Esophagus (tissue), 2 donors: ENCODE data around the gene TRPM3. TPM values are rescaled to one million over a fixed set of nuclear protein-coding genes. Genes with fewer than 3 reads are reported as not detected.

Experiments used
- H3K27ac ChIP-seq, 2 donors: one replicate each; pipeline ENCODE4 v1.5.1; 2013; ENCODE audit warnings: low read depth in 2 of 2, mild to moderate bottlenecking in 2 of 2, inconsistent platforms in 1 of 2, low read length in 1 of 2, moderate library complexity in 1 of 2
- H3K27me3 ChIP-seq, 2 donors: one replicate each; pipeline ENCODE4 v1.6.1; 2013; ENCODE audit warnings: low read length in 2 of 2, control low read depth in 1 of 2, mild to moderate bottlenecking in 1 of 2; ENCODE audit not compliant: insufficient read depth in 2 of 2, control insufficient read depth in 1 of 2
- H3K36me3 ChIP-seq, 2 donors: one replicate each; pipeline ENCODE4 v1.6.1; 2013; ENCODE audit warnings: low read length in 1 of 2; ENCODE audit not compliant: control insufficient read depth in 2 of 2, insufficient read depth in 2 of 2
- H3K4me1 ChIP-seq, 2 donors: one replicate each; pipeline ENCODE4 v1.6.1; 2013; ENCODE audit warnings: low read length in 1 of 2; ENCODE audit not compliant: control insufficient read depth in 2 of 2, insufficient read depth in 2 of 2
- H3K4me3 ChIP-seq, 2 donors: one replicate each; pipeline ENCODE4 v1.5.1; 2013; ENCODE audit warnings: low read length in 2 of 2, mild to moderate bottlenecking in 2 of 2, low read depth in 1 of 2, moderate library complexity in 1 of 2
- H3K9me3 ChIP-seq, 2 donors: one replicate each; pipeline ENCODE4 v1.6.1; 2013; ENCODE audit warnings: mild to moderate bottlenecking in 2 of 2, low read depth in 1 of 2, low read length in 1 of 2, moderate library complexity in 1 of 2; ENCODE audit not compliant: control insufficient read depth in 2 of 2, insufficient read depth in 1 of 2
- WGBS, 2 donors: extraction: QIAGEN DNeasy Blood & Tissue Kit; methylation state at CpG; one replicate each; pipeline ENCODE4 v1.1.7; 2013; 5-methylcytosine and 5-hydroxymethylcytosine counted together
- polyA plus RNA-seq, 2 donors: library from polyadenylated mRNA; stranded (reverse); fragments of 200-250 nt; gene quantifications; one replicate each; pipeline ENCODE4 v1.2.3, GENCODE V29; 2013
- donor health status: healthy with polysubstance abuse.
- donor health status: Bipolar disorder and iron deficiency.

The TRPM3 gene
- polyA plus RNA-seq, 2 donors, result under 0.01 to 0.02 TPM

DNA sequence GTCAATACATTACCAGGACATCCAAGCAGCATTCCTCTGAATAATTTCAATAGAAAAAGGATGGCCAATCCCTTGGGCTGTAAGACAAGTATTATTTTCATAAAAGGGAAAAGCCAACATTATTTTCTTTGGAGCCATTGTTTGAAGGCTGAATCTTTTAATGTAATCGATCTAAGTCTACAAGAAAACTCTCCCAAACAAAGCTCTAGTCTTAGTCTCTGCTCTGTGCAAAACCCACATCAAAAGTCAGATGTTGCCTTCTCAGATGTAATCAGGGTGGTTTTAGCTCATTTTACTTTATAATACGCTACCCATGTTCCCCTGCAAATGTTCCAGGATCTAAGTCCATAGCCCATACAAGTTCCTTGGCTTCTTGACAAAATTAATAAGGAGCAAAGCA is 325.6 kb downstream of the TRPM3 start:
- no peaks in the 10 kb centered on the region for H3K36me3 ChIP-seq
- no peaks in the 10 kb centered on the region for H3K9me3 ChIP-seq
- H3K4me1 ChIP-seq, result no peaks in the 10 kb centered on the region
- H3K4me3 ChIP-seq, result no peak overlapping the region
- no peak overlapping the region for H3K27ac ChIP-seq
- 40 to 68% methylated on average over 2 of the region's 2 CpGs for WGBS, 2 donors
- peaks cover 0 to 3% of the 10 kb centered on the region in 2 donors for H3K27me3 ChIP-seq

DNA sequence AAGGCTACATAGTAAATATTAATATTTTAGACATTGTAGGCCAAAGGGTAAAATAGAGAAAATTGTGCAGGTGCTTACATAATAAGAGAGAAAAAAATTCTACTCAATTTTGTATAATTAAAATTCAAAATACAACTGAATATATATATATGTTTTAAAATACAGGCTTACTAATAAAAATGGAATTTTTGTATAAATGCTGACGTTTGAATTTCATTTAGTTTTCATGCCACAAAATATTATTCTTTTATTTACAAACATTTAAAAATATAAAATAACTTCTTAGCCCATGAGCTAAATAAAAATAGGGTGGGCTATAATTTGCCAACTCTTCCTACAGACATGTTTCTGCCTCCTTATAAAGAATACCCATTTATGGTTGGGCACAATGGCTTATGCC is 328.6 kb downstream of the TRPM3 start:
- 80 to 83% methylated on average over 1 of the region's 1 CpG for WGBS, 2 donors
- H3K9me3 ChIP-seq, result no peaks in the 10 kb centered on the region
- peaks cover 0 to 3% of the 10 kb centered on the region in 2 donors for H3K27me3 ChIP-seq
- H3K27ac ChIP-seq, result no peak overlapping the region
- H3K36me3 ChIP-seq, result no peaks in the 10 kb centered on the region
- H3K4me1 ChIP-seq, result no peaks in the 10 kb centered on the region
- H3K4me3 ChIP-seq, result no peak overlapping the region

DNA sequence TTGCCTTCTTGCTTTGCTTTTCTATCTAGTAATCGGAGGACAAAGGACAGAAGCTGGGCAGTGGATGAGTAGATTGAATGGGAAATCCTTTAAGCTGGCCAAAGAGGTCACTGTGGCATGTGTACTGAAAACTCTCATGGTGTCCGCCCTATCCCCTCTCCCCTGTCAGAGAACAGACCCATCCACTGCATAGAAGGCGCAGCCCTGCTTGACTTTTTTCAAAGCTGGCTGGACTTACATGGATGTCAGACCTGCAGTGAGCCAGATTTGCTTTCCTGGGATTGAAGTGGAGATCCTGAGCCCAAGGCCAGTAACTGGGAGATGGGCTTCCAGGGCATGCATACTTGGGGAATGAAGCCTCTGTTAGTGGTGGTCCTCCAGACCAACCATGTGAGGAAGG is 329.5 kb downstream of the TRPM3 start:
- Histone ChIP-seq H3K27me3 (no peaks in the 10 kb centered on the region), H3K27ac (no peak overlapping the region), H3K9me3 (no peaks in the 10 kb centered on the region), H3K4me1 (no peaks in the 10 kb centered on the region), H3K36me3 (no peaks in the 10 kb centered on the region), H3K4me3 (no peak overlapping the region)
- 87 to 88% methylated on average over 3 of the region's 3 CpGs for WGBS, 2 donors

DNA sequence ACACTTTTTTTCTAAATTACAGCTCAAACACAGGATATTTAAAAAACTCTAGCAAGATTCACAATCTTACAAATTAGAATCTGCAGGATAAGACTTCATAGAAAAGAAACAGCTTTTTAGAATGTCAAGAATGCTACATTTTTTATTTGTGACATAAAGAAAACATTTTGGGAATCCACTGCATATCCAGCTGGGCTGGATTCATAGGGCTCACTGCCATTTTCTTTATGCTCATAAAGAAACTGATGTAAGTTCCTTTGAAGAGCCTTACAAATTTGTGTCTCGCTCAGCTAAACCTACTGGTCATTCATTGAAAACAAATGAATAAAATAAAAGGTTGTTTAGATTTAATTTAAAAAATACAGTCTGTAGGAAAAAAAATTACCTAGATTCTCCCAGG is 332.3 kb downstream of the TRPM3 start:
- H3K4me1 ChIP-seq, result no peaks in the 10 kb centered on the region
- H3K4me3 ChIP-seq, result no peak overlapping the region
- 73 to 76% methylated on average over 1 of the region's 1 CpG for WGBS, 2 donors
- no peaks in the 10 kb centered on the region for H3K36me3 ChIP-seq
- no peaks in the 10 kb centered on the region for H3K27me3 ChIP-seq
- no peaks in the 10 kb centered on the region for H3K9me3 ChIP-seq
- no peak overlapping the region for H3K27ac ChIP-seq

DNA sequence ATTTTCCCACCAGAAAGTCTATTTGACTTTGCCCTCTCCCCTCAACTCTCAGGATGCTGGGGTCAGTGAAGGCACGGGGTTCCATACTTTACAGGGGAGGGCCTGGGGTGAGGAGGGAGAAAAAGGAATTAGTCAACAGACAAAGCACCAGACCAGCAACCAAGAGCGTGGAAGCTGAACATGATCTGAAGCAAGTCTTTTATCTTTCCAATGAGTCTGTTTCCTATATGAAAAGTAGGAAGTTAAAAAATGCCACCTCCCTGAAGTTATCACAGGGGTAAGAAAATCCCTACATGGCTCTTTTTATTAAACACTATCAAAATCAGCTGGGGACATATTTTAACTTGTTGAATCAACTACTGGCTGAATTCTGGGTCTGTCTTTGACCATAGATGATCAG is 337.0 kb downstream of the TRPM3 start:
- H3K9me3 ChIP-seq, result no peaks in the 10 kb centered on the region
- no peak overlapping the region for H3K4me3 ChIP-seq
- WGBS, 2 donors, result 62 to 68% methylated on average over 2 of the region's 2 CpGs
- no peaks in the 10 kb centered on the region for H3K27me3 ChIP-seq
- no peaks in the 10 kb centered on the region for H3K36me3 ChIP-seq
- H3K4me1 ChIP-seq, result no peaks in the 10 kb centered on the region
- H3K27ac ChIP-seq, result no peak overlapping the region

DNA sequence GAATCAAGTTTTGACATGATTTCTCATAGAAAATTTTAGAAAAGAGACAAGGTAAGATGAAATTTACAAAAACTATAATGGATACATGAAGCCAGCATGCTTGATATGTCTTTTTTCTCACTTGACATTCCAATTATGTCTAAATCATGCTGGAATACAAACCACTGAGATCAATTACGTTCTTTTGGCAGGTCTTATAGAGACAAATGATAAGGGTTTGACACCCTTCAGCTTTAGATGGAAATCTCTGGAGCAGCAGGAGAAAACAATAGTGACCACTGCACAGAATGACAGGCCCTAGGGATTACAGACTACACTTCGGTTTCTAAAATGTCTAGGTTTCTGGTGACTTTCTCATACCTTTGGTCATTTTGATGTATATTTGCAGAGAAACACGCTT is 342.9 kb downstream of the TRPM3 start:
- WGBS, 2 donors, result 69 to 74% methylated on average over 3 of the region's 3 CpGs
- Histone ChIP-seq H3K27me3 (no peaks in the 10 kb centered on the region), H3K9me3 (no peaks in the 10 kb centered on the region), H3K4me3 (no peak overlapping the region), H3K36me3 (no peaks in the 10 kb centered on the region), H3K4me1 (no peaks in the 10 kb centered on the region), H3K27ac (no peak overlapping the region)

DNA sequence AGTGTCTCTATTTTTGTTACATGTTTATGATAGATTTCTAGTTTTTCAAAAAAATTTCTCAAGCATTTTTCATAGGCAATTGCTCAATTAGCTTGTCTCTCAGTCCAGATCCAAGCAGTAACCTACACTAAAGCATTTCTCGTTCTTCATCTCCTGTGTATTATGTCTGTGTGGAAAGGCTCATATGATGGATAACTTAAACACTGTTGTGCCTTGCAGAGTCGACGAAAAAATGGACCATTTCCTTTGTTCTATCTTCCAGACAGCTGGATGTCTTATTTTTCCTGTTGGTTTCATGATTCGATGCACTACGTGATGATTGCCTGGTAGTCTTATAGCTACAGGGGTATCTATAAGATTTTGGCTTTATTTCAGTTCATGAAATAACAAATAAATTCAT is 347.8 kb downstream of the TRPM3 start:
- no peak overlapping the region for H3K4me3 ChIP-seq
- 81 to 86% methylated on average over 5 of the region's 5 CpGs for WGBS, 2 donors
- H3K27me3 ChIP-seq, result no peaks in the 10 kb centered on the region
- no peaks in the 10 kb centered on the region for H3K36me3 ChIP-seq
- H3K27ac ChIP-seq, result no peak overlapping the region
- H3K9me3 ChIP-seq, result no peaks in the 10 kb centered on the region
- H3K4me1 ChIP-seq, result no peaks in the 10 kb centered on the region

DNA sequence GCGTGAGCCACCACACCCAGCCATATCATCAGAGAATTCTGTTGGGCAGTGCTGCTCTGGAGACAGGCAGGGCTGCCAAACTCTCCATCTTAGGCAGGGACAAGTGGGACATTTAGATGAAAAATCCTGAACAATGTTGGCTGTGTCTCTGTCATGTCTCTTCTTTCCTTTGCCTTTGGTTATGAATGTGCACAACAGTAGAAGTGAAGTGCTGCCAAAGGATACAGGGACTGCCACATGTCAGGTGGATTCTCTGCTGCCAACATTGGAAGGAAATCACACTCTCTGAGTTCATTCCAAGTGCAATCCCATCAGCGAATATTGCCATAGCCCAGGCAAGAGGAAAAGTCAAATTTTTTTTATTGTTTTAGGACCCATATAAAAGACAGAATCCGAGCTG is 348.8 kb downstream of the TRPM3 start:
- Histone ChIP-seq H3K4me1 (no peaks in the 10 kb centered on the region), H3K36me3 (no peaks in the 10 kb centered on the region), H3K27ac (no peak overlapping the region), H3K27me3 (no peaks in the 10 kb centered on the region), H3K9me3 (no peaks in the 10 kb centered on the region), H3K4me3 (no peak overlapping the region)
- 62 to 64% methylated on average over 3 of the region's 3 CpGs for WGBS, 2 donors

DNA sequence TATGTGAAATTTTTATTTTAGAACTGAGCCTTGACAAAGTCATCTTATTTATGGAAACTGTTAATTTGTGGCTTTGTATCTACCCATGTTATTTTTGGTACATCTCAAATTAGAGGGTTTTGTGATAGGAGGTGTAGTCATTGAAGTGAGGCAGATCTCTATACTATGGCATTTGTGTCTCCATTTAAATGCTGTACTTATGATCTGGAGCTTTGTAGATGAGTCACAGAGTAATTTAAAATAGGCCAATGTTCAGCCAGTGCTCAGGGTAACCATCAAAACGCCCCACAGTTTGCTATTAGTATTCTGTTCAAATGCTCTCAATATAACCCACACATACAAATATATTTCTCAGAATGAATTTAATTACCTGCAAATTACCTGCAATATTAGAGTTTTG is 355.5 kb downstream of the TRPM3 start:
- Histone ChIP-seq H3K4me3 (no peak overlapping the region), H3K36me3 (no peaks in the 10 kb centered on the region), H3K27ac (no peak overlapping the region), H3K4me1 (no peaks in the 10 kb centered on the region), H3K27me3 (no peaks in the 10 kb centered on the region), H3K9me3 (no peaks in the 10 kb centered on the region)
- 64 to 75% methylated on average over 1 of the region's 1 CpG for WGBS, 2 donors

DNA sequence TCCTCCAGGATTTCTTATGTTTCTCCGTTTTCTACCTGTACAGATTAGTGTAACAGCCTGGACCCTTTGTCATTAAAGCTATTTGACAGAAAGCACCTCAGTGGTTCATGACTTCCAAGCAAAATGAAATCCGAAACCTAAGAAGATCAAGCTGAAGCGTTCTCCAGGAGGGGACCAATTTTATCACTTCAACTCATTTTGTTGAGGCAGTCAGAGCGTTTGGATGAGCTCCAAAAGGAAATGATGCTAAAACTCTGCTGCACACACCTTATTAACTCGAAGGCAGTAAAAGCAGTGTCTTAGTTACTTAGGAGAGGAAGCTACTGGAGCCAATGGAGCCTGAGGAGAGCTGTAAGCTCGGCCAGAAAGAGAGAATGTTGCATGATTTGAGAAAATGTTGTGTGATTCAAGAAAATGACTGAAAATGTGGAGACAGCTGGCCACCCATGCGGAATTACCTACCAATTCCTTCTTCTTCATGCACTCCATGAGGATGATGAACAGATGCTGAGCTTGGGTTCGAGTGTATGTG is 360.2 kb downstream of the TRPM3 start:
- H3K4me3 ChIP-seq, result no peak overlapping the region
- 37 to 42% methylated on average over 8 of the region's 8 CpGs for WGBS, 2 donors
- H3K4me1 ChIP-seq, result no peaks in the 10 kb centered on the region
- no peaks in the 10 kb centered on the region for H3K27me3 ChIP-seq
- no peak overlapping the region for H3K27ac ChIP-seq
- no peaks in the 10 kb centered on the region for H3K36me3 ChIP-seq
- H3K9me3 ChIP-seq, result no peaks in the 10 kb centered on the region
